ENCODE measurements around the gene ZNF814.

- TF ChIP-seq, protein P1, sequence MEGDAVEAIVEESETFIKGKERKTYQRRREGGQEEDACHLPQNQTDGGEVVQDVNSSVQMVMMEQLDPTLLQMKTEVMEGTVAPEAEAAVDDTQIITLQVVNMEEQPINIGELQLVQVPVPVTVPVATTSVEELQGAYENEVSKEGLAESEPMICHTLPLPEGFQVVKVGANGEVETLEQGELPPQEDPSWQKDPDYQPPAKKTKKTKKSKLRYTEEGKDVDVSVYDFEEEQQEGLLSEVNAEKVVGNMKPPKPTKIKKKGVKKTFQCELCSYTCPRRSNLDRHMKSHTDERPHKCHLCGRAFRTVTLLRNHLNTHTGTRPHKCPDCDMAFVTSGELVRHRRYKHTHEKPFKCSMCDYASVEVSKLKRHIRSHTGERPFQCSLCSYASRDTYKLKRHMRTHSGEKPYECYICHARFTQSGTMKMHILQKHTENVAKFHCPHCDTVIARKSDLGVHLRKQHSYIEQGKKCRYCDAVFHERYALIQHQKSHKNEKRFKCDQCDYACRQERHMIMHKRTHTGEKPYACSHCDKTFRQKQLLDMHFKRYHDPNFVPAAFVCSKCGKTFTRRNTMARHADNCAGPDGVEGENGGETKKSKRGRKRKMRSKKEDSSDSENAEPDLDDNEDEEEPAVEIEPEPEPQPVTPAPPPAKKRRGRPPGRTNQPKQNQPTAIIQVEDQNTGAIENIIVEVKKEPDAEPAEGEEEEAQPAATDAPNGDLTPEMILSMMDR (IDR thresholded peaks at IDR 0.05) = no peak
- no peak for TF ChIP-seq POLR2A (IDR thresholded peaks at IDR 0.05)
- TF ChIP-seq EP300 (IDR thresholded peaks at IDR 0.05) = no peak
- TF ChIP-seq POLR2AphosphoS5 (IDR thresholded peaks at IDR 0.05) = no peak
Measured at GRCh38 chr19:57914531-57914930, 25.7 kb upstream of the ZNF814 start.
